ENCODE results near the gene RNH1.

DNA sequence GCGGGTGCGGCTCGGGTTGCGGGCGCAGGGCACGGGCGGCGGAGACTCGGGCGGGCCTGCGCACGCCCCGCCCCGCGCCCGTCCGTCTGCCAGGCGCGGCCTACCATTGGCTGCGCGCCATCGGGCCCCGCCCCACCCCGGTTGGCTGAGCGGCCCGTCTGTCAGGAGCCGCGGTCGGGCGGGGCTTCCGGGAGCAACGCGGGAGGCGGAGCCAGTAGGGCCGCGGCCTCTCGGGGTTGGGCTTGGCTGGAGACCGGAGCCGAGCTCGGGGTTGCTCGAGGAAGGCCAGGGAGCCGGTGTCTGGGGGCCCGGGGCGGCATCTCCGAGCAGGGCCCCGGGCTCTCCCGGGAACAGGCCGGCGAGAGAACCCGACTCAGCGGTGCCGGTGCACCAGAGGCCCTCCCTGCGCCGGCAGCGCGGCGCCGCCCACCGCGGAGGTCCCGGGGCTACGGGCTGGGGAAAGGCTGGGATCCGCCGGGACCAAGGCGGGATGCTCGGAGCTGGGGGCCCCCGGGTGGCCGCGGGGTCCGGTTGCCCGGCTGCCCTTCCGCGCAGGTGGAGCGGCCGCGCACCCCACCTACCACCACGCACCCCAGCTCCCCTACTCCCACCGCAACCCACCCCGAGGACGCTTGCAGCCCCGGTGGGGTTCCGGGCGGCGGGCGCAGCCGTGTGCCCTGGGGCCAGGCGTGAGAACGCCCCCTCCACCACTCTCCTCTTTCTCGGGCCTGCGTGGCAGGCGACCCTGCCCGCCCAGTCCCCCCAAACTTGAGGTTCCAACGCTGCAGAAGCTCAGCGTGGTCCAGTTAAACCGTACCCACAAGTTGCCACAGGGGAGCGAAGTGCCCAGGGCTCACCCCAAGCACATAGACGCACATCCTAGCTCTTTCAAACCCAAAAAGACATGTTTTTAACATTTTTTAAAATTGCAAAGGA is 28.7 kb upstream of the RNH1 start, which contains the start of gene HRAS:
- TF ChIP-seq, protein P1, sequence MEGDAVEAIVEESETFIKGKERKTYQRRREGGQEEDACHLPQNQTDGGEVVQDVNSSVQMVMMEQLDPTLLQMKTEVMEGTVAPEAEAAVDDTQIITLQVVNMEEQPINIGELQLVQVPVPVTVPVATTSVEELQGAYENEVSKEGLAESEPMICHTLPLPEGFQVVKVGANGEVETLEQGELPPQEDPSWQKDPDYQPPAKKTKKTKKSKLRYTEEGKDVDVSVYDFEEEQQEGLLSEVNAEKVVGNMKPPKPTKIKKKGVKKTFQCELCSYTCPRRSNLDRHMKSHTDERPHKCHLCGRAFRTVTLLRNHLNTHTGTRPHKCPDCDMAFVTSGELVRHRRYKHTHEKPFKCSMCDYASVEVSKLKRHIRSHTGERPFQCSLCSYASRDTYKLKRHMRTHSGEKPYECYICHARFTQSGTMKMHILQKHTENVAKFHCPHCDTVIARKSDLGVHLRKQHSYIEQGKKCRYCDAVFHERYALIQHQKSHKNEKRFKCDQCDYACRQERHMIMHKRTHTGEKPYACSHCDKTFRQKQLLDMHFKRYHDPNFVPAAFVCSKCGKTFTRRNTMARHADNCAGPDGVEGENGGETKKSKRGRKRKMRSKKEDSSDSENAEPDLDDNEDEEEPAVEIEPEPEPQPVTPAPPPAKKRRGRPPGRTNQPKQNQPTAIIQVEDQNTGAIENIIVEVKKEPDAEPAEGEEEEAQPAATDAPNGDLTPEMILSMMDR (IDR thresholded peaks at IDR 0.05; ENCODE audit: low read length), result no peak
- no peak for TF ChIP-seq EZH2 (optimal IDR thresholded peaks at IDR 0.05; ENCODE audit: low read depth, low read length)
